GM19438 (cell line): ENCODE measurements around the gene FAM219A.
A peak's percentile ranks its signal among the peaks of the same experiment; 100 is the strongest.
"Not testable (repeated sequence)": the region's sequence is repeated elsewhere in the genome, so short reads cannot be mapped to it uniquely, and the experiment has no call there.

Experiments used
- ATAC-seq: cut with Tn5 transposase; IDR thresholded peaks from one replicate; pipeline ENCODE4 v1.9.1; 2021; ENCODE audit warnings: low read depth; ENCODE audit not compliant: unreplicated experiment

Gene FAM219A

GRCh38 chr9:34379334-34380033 lies 78.9 kb downstream of the FAM219A start:
- no peak for ATAC-seq

- ATAC-seq, result no peak
Observed at GRCh38 chr9:34378376-34379060, 79.9 kb downstream of the FAM219A start.

GRCh38 chr9:34377404-34377746 lies 81.0 kb downstream of the FAM219A start:
- ATAC-seq, result no peak

DNA sequence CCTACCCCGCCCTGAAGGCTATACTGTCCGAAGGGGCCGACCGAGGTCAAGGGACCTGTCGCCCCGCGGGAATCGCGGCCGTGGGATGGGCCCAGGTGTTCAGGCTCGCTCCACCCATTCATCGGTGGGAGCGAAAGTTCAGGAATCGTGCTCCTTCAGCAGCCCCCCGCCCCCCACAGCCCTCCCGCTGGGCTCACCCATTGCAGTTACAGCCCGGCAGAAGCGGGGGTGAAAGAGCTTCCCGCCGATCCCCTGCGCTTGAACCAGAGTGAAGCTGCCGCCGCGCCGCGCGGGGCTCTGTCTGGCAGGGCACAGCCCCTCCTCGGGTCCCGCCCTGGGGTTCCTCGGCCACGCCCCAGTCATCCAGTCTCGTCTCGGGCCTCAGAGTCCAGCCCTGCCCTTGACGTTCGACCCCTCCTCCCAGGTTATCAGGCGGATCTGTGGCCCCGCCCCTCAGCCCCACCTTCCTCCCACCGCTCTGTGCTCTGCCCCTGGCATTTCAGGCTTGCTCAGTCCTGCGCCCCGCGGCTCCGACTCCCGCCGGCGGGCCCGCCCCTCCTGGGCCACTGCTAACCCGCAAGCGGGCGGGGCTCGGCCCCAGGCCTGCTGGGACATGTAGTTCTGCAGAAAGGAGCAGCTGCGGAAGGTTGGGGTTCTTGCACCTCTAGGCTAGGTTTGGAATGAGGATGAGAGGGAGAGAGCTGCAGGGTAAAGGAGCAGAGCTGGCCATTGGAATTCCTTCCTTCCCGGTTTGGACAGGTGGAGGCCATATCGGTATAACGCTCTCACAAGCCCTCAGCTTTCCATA lies 81.6 kb downstream of the FAM219A start, which contains the start of gene MYORG:
Gene MYORG (minus strand): TSS at position 303 of the 808 bp plus-strand sequence. CDS start 3,955 bp downstream, outside the sequence.
- peak; percentile 83 for ATAC-seq

GRCh38 chr9:34375901-34376595 lies 82.3 kb downstream of the FAM219A start:
- ATAC-seq, result peak; percentile 31

GRCh38 chr9:34374905-34375552 lies 83.3 kb downstream of the FAM219A start:
- no peak for ATAC-seq

DNA sequence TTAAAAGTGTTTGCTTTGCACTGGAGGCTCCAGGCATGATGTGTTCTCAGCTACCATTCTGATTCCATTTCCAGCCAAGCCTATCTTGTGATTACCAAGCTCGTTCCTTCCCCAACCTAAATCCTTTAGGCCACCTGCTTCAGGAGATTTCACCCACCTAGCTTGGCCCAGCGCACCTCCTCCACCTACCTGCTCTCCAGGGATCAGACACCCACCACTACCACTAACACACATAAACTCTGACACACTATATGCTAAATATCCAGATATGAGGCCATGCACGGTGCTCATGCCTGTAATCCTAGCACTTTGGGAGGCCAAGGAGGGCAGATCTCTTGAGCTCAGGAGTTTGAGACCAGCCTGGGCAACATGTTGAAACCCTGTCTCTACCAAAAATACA lies 84.0 kb downstream of the FAM219A start:
- ATAC-seq, result no peak

- no peak for ATAC-seq
Observed at GRCh38 chr9:34373749-34374148, 84.6 kb downstream of the FAM219A start.

- ATAC-seq, result no peak
Observed at GRCh38 chr9:34372467-34373011, 85.8 kb downstream of the FAM219A start.

DNA sequence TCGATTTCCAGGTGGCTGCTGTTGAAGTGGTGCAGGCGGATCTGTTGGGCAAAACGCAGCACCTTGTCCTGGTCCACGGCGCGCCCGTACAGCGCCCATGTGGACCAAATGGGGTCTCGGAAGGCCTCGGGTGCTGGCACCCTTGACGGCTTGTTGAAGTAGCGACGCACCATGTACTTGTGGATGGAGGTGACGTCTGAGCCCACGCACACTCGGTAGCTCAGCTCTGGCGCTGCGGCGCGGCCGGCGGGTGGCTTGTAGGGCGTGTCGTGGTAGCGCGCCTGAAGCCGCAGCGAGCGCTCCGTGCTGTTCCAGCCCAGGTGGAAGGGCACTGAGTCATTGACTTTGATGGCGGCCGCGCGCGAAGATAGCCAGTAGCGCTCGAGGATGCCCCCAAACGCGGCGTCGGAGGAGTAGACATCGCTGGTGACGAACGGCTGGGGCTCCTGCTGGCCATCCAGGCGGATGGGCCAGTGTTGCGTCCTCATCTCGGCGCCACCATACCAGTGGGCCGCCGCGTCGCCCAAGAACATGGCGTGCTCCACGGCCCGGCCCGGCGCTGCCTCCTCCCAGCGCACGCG lies 86.4 kb downstream of the FAM219A start:
- no peak for ATAC-seq

DNA sequence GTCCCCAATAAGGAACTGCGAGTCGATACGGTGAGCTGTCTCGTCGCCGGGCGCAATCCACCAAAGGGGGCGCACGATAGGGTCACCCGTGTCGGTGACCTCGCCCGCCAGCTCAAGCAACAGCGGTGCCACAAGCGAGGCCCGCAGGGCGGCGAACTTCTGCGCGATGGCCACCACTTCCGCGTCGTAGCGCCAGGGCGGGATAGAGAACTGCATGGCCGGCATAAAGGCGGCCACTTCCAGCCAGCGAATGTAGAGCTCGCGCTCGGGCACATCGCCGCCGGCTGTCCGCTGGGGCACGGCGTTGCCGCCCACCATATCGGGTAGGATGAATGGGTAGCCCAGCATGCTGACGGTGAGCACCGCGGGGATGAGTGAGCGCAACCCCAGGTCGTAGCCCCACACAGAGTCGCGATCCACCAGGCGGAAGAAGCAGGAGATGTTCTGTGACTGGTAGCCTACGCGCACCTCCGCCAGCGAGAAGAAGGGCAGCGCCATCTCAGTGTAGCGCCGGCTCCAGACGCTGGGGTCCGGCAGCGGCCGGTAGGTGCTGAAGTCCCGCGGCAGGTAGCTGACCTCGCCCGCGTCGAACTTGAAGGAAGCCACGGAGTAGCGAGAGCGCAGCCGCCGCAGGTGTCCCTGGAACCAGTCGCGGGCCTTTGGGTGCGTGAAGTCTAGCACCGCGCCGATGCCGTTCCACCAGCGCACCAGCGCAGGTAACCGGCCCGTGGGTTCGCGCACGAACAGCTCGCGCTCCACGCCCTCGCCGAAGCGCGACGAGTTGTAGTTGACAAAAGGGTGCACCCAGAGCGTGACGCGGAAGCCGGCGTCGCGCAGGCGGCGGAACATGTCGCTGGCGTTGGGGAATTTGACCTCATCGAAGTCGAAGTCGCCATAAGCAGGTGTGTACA lies 87.1 kb downstream of the FAM219A start:
- ATAC-seq, result no peak

- ATAC-seq, result no peak
Observed at GRCh38 chr9:34370335-34370969, 87.9 kb downstream of the FAM219A start.

DNA sequence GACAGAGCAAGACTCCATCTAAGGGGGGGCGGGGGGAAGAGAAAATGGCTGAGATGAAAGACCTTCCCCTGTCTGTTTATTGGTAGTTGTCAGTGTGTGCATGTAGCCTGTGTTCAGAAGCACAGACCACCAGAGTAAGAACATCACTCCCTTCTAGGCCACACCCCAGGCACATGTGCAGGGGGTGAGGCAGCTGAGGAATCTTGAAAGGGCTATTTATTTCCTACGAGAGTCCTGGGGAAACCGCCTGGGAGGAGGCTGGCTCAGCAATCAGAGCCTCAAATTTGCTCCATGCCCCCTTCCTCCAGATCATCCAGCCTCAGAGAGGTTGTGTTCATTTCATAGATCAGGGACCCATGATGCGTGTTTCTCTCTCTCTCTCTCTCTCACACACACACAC lies 88.7 kb downstream of the FAM219A start:
- no peak for ATAC-seq

GRCh38 chr9:34368796-34369195 lies 89.6 kb downstream of the FAM219A start:
- not testable (repeated sequence) for ATAC-seq

GRCh38 chr9:34367751-34368410 lies 90.5 kb downstream of the FAM219A start:
- not testable (repeated sequence) for ATAC-seq

DNA sequence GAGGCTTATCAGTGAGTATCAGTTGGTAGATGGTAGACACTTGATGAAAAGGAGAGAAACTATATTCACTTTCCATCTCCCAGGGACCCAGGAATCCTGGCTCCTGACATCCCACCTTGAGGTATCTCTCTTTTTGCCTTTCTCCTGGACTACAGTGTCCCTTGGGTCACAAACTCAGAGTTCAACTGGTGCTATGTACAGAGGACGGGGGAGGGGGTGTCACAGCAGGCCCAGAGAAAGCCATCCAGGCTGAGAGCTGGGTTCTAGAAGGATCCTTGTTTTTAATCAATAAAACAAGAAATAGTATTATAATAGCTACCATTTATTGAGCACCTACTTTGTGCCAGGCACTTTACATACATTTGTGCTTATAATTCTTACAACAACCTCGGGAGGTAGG lies 92.0 kb downstream of the FAM219A start:
- no peak for ATAC-seq

DNA sequence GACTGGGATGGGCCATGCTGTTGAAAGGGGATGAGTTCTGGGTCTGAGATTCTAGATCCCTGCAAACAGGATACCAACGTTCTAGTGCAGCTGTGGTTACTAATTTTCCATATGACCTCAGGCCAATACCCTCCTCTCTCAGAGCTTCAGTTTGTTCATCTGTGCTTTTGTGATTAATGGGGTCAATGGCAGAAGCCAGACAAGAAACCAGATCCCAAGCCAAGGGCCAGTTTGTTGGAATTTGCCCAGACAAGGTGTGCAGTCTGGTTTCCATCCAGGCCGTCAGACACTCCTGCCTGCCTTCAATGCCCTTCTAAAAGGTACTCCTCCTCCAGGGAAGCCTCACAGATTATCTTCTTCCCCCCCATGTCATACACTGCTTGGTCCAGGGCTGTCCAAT lies 93.1 kb downstream of the FAM219A start:
- ATAC-seq, result no peak
